T47D (cell line): ENCODE results near the gene FAM98B.

ENCODE experiments used
- DNase-seq, 2 experiments: peaks; one replicate each; pipeline versions ENCODE4 v3.0.0 to v3.0.0-alpha.2; 2011 to 2012; ENCODE audit warnings: low read depth in 1 of 2, low spot score in 1 of 2
- JUND ChIP-seq: IDR thresholded peaks from 2 replicates; pipeline ENCODE4 v1.6.1; 2012; ENCODE audit warnings: low read depth
- in situ Hi-C: cut with HindIII; loops from 2 replicates; pipeline ENCODE4 v1.10.0; 2016; ENCODE audit warnings: low sequenced_read_pairs, low pct_unique_long_range_greater_than_20kb

The FAM98B gene

DNA sequence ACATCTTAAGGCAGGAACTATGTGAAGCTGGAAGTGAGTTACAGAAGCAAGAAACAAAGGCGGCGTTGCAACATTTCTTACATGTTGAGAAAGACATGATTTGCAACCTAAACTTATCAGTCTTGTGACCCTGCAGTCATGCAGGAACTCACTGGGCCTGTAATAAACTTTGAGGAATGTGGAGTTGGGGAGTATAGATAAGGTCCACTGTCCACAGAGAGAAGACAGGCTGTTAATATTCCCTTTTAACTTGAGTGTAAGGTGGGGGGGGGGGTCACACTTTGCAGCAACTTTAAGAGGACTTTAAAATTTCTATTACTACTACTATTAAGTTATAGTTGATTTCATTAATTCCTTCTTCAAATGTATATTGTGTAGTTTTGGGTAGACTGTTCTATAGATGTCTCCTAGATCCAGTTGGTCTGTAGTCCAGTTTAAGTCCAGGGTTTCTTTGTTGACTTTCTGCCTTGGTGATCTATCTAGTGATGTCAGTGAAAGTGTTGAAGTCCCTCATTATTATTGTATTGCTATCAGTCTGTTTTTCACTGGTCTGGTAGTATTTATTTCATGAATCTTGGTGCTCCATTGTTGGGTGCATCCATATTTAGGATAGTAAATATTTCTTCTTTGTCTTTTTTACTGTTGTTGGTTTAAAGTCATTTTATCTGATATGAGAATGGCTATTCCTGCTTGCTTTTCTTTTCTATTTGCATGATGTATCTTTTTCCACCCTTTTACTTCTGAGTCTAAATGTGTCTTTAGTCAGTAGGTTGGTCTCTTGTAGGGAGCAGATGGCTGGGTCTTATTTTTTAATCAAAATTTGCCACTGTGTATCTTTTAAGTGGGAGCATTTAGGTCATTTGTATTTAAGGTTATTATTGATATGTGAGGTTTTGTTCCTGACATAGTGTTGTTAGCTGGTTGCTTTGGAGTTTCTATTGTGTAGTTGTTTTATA, 15.6 kb upstream of the FAM98B start:
- no peak for TF ChIP-seq JUND
- no peak for DNase-seq
- in situ Hi-C loops: no loop called here

GRCh38 chr15:38440353-38441129, 13.4 kb upstream of the FAM98B start:
- DNase-seq: peak; percentile 30 to 76
- in situ Hi-C loops: no loop called here
- TF ChIP-seq JUND: no peak

DNA sequence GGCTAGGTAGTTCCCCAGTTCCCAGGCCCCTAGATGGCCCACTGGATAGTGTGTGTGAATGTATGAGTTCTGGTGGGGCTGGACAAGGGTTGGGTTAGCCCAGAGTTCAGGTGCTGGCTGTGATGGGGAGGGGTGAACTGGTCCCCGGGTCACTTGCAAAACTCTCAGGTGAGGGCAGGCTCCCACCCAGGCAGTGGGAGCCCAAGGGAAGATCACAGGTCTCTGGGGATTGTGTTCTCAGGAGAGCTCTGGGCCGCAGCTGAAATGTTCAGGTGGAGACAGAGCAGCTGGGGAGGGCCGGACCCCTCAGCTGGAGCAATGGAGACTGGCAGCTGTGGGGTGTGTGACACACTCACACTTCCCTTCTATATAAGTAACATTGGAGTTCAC, 12.8 kb upstream of the FAM98B start:
- DNase-seq: no peak

GRCh38 chr15:38454696-38455090, 766 bp downstream of the FAM98B start:
- in situ Hi-C loops: no loop called here
- no peak for TF ChIP-seq JUND
- no peak for DNase-seq

More for the DNA sequence above, 12.8 kb upstream of the FAM98B start:
- in situ Hi-C loops: no loop called here
- no peak for TF ChIP-seq JUND

DNA sequence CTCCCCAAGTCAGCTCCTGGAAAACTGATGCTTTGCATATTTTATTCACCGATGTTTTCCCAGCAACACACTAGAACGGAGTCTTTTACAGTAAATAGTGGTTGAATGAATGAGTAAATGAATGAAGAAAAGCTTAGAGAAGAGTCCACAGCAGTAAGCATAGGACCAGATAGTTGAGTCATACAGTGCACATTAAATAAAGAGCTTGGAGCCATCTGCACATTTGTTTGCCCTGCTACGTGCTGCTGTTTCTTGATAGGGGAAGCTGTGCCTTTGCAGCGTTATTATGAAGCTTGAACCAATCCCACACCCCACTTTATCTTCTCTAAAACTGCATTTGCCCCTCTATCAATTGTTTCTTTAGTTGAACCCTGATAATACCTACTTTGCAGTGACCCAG, 1.2 kb downstream of the FAM98B start:
- no peak for TF ChIP-seq JUND
- in situ Hi-C loops: no loop called here
- no peak for DNase-seq

GRCh38 chr15:38458646-38459045, 4.7 kb downstream of the FAM98B start:
- no peak for TF ChIP-seq JUND
- DNase-seq: peak in 1 of 2 experiments; percentile 59
- in situ Hi-C loops: no loop called here

GRCh38 chr15:38459480-38459879, 5.6 kb downstream of the FAM98B start:
- DNase-seq: no peak
- TF ChIP-seq JUND: no peak
- in situ Hi-C loops: no loop called here

DNA sequence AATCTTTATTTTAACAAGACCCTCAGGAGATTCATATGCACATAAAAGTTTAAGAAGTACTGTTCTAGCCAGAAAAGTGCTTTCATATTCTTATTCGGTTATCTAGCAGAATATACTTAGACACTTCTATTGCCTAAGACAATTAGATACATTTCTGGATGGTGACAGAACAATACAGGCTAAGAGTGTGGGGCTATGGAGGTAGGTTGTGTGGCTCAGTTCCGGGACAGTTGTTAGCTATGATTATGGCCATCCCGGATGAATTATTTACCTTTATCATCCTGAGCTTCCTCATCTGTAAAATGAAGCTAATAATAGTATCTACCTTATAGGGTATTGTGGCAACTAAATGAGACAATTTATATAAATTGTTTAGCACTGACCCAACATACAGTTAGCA, 6.6 kb downstream of the FAM98B start:
- in situ Hi-C loops: no loop called here
- TF ChIP-seq JUND: no peak
- no peak for DNase-seq

GRCh38 chr15:38461066-38461833, 7.3 kb downstream of the FAM98B start:
- no peak for TF ChIP-seq JUND
- DNase-seq: no peak
- in situ Hi-C loops: no loop called here

DNA sequence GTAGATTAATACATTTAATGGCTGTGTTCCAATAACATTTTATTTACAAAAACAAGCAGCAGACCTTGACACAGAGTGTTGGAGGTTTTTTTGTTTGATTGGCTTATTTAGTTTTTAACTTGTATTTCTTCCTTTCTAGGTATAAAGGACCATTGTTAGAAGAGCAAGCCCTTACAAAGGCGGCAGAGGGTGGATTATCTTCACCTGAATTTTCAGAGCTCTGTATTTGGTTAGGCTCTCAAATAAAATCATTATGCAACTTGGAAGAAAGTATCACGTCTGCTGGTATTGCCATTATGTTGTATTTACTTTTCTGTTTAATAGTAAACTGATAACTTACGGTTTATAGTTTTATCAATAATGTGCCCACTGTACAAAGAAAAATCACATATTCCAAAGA, 10.0 kb downstream of the FAM98B start:
- in situ Hi-C loops: no loop called here
- DNase-seq: no peak
- no peak for TF ChIP-seq JUND

DNA sequence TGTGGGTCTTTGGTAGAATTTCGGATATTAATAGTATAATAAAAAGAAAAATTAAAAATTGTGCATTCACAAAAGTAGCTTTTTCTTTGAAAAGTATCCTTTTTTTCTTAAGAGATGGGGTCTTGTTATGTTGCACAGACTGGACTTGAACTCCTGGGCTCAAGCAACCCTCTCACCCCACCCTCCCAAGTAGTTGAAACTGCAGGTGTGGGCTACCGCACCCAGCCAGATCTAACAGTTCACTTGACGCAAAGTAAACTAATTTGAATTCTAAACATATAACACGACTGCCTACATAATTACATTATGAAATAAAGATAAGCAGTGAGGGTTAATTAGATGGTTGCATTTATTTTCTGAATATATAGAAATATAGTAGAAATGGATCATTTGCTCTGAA, 10.7 kb downstream of the FAM98B start:
- in situ Hi-C loops: no loop called here
- no peak for TF ChIP-seq JUND
- DNase-seq: no peak

- TF ChIP-seq JUND: no peak
- in situ Hi-C loops: no loop called here
- DNase-seq: no peak
Observed at GRCh38 chr15:38470816-38471215, 16.9 kb downstream of the FAM98B start.
